Activated naive CD8-positive, alpha-beta T cell treated with anti-CD3 and anti-CD28 coated beads for 36 hours (primary cell): ENCODE measurements around the gene UBE2E3. TPM values are rescaled to one million over a fixed set of nuclear protein-coding genes. Genes with fewer than 3 reads are reported as not detected.

Experiments used
- DNase-seq: peaks from one replicate; pipeline ENCODE4 v3.0.0; 2021
- H3K27ac Mint-ChIP-seq: one replicate; pipeline ENCODE4 v1.8.0; 2022; ENCODE audit warnings: mild to moderate bottlenecking, moderate library complexity, mixed read lengths
- H3K27me3 Mint-ChIP-seq: one replicate; pipeline ENCODE4 v1.8.0; 2022; ENCODE audit warnings: mild to moderate bottlenecking, mixed read lengths
- H3K36me3 Mint-ChIP-seq: one replicate; pipeline ENCODE4 v1.8.0; 2021; ENCODE audit warnings: mild to moderate bottlenecking, mixed read lengths
- H3K4me1 Mint-ChIP-seq: one replicate; pipeline ENCODE4 v1.8.0; 2021; ENCODE audit warnings: mixed read lengths
- H3K4me3 Mint-ChIP-seq: one replicate; pipeline ENCODE4 v1.8.0; 2022; ENCODE audit warnings: mild to moderate bottlenecking, moderate library complexity, mixed read lengths
- H3K9me3 Mint-ChIP-seq: one replicate; pipeline ENCODE4 v1.8.0; 2022; ENCODE audit warnings: mixed read lengths
- total RNA-seq, 2 experiments: library from RNA; stranded (reverse); gene quantifications; one replicate each; pipeline ENCODE4 v1.2.3, GENCODE V29; 2021

The UBE2E3 gene
- total RNA-seq, 2 experiments from 2014 or later, result 30.2 to 34.6 TPM

GRCh38 chr2:180990794-180991193 lies 10.4 kb downstream of the UBE2E3 start:
- H3K4me3 Mint-ChIP-seq, result no peak overlapping the region
- no peak for DNase-seq
- H3K27ac Mint-ChIP-seq, result no peak overlapping the region
- H3K4me1 Mint-ChIP-seq, result peaks cover 24% of the 10 kb centered on the region
- no peaks in the 10 kb centered on the region for H3K9me3 Mint-ChIP-seq
- peaks cover 26% of the 10 kb centered on the region for H3K36me3 Mint-ChIP-seq
- H3K27me3 Mint-ChIP-seq, result no peaks in the 10 kb centered on the region

GRCh38 chr2:180991361-180991760 lies 11.0 kb downstream of the UBE2E3 start:
- no peaks in the 10 kb centered on the region for H3K9me3 Mint-ChIP-seq
- peaks cover 21% of the 10 kb centered on the region for H3K4me1 Mint-ChIP-seq
- DNase-seq, result no peak
- H3K27me3 Mint-ChIP-seq, result no peaks in the 10 kb centered on the region
- peaks cover 26% of the 10 kb centered on the region for H3K36me3 Mint-ChIP-seq
- no peak overlapping the region for H3K4me3 Mint-ChIP-seq
- H3K27ac Mint-ChIP-seq, result no peak overlapping the region

- DNase-seq, result no peak
- no peak overlapping the region for H3K27ac Mint-ChIP-seq
- H3K4me3 Mint-ChIP-seq, result no peak overlapping the region
- peaks cover 26% of the 10 kb centered on the region for H3K36me3 Mint-ChIP-seq
- H3K4me1 Mint-ChIP-seq, result peaks cover 23% of the 10 kb centered on the region
- no peaks in the 10 kb centered on the region for H3K27me3 Mint-ChIP-seq
- H3K9me3 Mint-ChIP-seq, result no peaks in the 10 kb centered on the region
Observed at GRCh38 chr2:180991820-180992219, 11.4 kb downstream of the UBE2E3 start.

GRCh38 chr2:180992994-180993393 lies 12.6 kb downstream of the UBE2E3 start:
- peaks cover 26% of the 10 kb centered on the region for H3K4me1 Mint-ChIP-seq
- no peak overlapping the region for H3K27ac Mint-ChIP-seq
- no peak overlapping the region for H3K4me3 Mint-ChIP-seq
- DNase-seq, result no peak
- peaks cover 25% of the 10 kb centered on the region for H3K36me3 Mint-ChIP-seq
- no peaks in the 10 kb centered on the region for H3K27me3 Mint-ChIP-seq
- H3K9me3 Mint-ChIP-seq, result no peaks in the 10 kb centered on the region

- peaks cover 22% of the 10 kb centered on the region for H3K4me1 Mint-ChIP-seq
- H3K27ac Mint-ChIP-seq, result no peak overlapping the region
- H3K4me3 Mint-ChIP-seq, result no peak overlapping the region
- H3K9me3 Mint-ChIP-seq, result no peaks in the 10 kb centered on the region
- H3K36me3 Mint-ChIP-seq, result peaks cover 8% of the 10 kb centered on the region
- DNase-seq, result no peak
- no peaks in the 10 kb centered on the region for H3K27me3 Mint-ChIP-seq
Observed at GRCh38 chr2:180999274-180999964, 19.0 kb downstream of the UBE2E3 start.

- DNase-seq, result no peak
- Mint-ChIP-seq H3K27me3 (no peaks in the 10 kb centered on the region), H3K4me3 (no peak overlapping the region), H3K27ac (no peak overlapping the region), H3K4me1 (peaks cover 17% of the 10 kb centered on the region), H3K36me3 (peaks cover 4% of the 10 kb centered on the region), H3K9me3 (no peaks in the 10 kb centered on the region)
Observed at GRCh38 chr2:181004647-181005325, 24.4 kb downstream of the UBE2E3 start.

GRCh38 chr2:181005326-181005655 lies 24.9 kb downstream of the UBE2E3 start:
- no peak overlapping the region for H3K4me3 Mint-ChIP-seq
- H3K36me3 Mint-ChIP-seq, result peaks cover 4% of the 10 kb centered on the region
- peaks cover 20% of the 10 kb centered on the region for H3K4me1 Mint-ChIP-seq
- no peak for DNase-seq
- no peak overlapping the region for H3K27ac Mint-ChIP-seq
- no peaks in the 10 kb centered on the region for H3K27me3 Mint-ChIP-seq
- H3K9me3 Mint-ChIP-seq, result no peaks in the 10 kb centered on the region

GRCh38 chr2:181005809-181006208 lies 25.4 kb downstream of the UBE2E3 start:
- Mint-ChIP-seq H3K4me1 (peaks cover 25% of the 10 kb centered on the region), H3K9me3 (no peaks in the 10 kb centered on the region), H3K36me3 (peaks cover 4% of the 10 kb centered on the region), H3K27me3 (no peaks in the 10 kb centered on the region), H3K27ac (no peak overlapping the region), H3K4me3 (no peak overlapping the region)
- no peak for DNase-seq

GRCh38 chr2:181007086-181007837 lies 26.9 kb downstream of the UBE2E3 start:
- H3K36me3 Mint-ChIP-seq, result no peaks in the 10 kb centered on the region
- H3K27ac Mint-ChIP-seq, result no peak overlapping the region
- H3K4me1 Mint-ChIP-seq, result peaks cover 22% of the 10 kb centered on the region
- H3K9me3 Mint-ChIP-seq, result no peaks in the 10 kb centered on the region
- no peaks in the 10 kb centered on the region for H3K27me3 Mint-ChIP-seq
- no peak overlapping the region for H3K4me3 Mint-ChIP-seq
- DNase-seq, result no peak

- no peaks in the 10 kb centered on the region for H3K36me3 Mint-ChIP-seq
- no peaks in the 10 kb centered on the region for H3K9me3 Mint-ChIP-seq
- H3K4me3 Mint-ChIP-seq, result no peak overlapping the region
- H3K4me1 Mint-ChIP-seq, result peaks cover 27% of the 10 kb centered on the region
- no peak overlapping the region for H3K27ac Mint-ChIP-seq
- no peak for DNase-seq
- no peaks in the 10 kb centered on the region for H3K27me3 Mint-ChIP-seq
Observed at GRCh38 chr2:181008407-181008806, 28.0 kb downstream of the UBE2E3 start.

- Mint-ChIP-seq H3K27me3 (no peaks in the 10 kb centered on the region), H3K4me3 (no peak overlapping the region), H3K36me3 (peaks cover 6% of the 10 kb centered on the region), H3K27ac (no peak overlapping the region), H3K9me3 (no peaks in the 10 kb centered on the region), H3K4me1 (peaks cover 20% of the 10 kb centered on the region)
- DNase-seq, result no peak
Observed at GRCh38 chr2:181021199-181021789, 40.9 kb downstream of the UBE2E3 start.

- Mint-ChIP-seq H3K27ac (no peak overlapping the region), H3K9me3 (no peaks in the 10 kb centered on the region), H3K36me3 (peaks cover 2% of the 10 kb centered on the region), H3K4me3 (no peak overlapping the region), H3K27me3 (no peaks in the 10 kb centered on the region), H3K4me1 (peaks cover 23% of the 10 kb centered on the region)
- no peak for DNase-seq
Observed at GRCh38 chr2:181022652-181023051, 42.2 kb downstream of the UBE2E3 start.

GRCh38 chr2:181025004-181025403 lies 44.6 kb downstream of the UBE2E3 start:
- Mint-ChIP-seq H3K27ac (no peak overlapping the region), H3K4me3 (no peak overlapping the region), H3K36me3 (peaks cover 2% of the 10 kb centered on the region), H3K4me1 (peaks cover 25% of the 10 kb centered on the region), H3K27me3 (no peaks in the 10 kb centered on the region), H3K9me3 (no peaks in the 10 kb centered on the region)
- DNase-seq, result no peak

- Mint-ChIP-seq H3K36me3 (peaks cover 8% of the 10 kb centered on the region), H3K4me1 (peaks cover 10% of the 10 kb centered on the region), H3K9me3 (no peaks in the 10 kb centered on the region), H3K4me3 (no peak overlapping the region), H3K27ac (no peak overlapping the region), H3K27me3 (no peaks in the 10 kb centered on the region)
- no peak for DNase-seq
Observed at GRCh38 chr2:181036445-181036844, 56.0 kb downstream of the UBE2E3 start.

- no peaks in the 10 kb centered on the region for H3K27me3 Mint-ChIP-seq
- H3K4me1 Mint-ChIP-seq, result peaks cover 10% of the 10 kb centered on the region
- no peak overlapping the region for H3K4me3 Mint-ChIP-seq
- no peak overlapping the region for H3K27ac Mint-ChIP-seq
- no peaks in the 10 kb centered on the region for H3K9me3 Mint-ChIP-seq
- peaks cover 8% of the 10 kb centered on the region for H3K36me3 Mint-ChIP-seq
- DNase-seq, result no peak
Observed at GRCh38 chr2:181036848-181037603, 56.6 kb downstream of the UBE2E3 start.
